Raji (cell line): ENCODE measurements around the gene LRIT1.

Experiments
- POLR2A ChIP-seq: IDR thresholded peaks from 2 replicates; pipeline ENCODE4 v1.6.1; 2011; ENCODE audit warnings: low read depth, low read length, control low read depth; ENCODE audit not compliant: insufficient read depth

The LRIT1 gene

DNA sequence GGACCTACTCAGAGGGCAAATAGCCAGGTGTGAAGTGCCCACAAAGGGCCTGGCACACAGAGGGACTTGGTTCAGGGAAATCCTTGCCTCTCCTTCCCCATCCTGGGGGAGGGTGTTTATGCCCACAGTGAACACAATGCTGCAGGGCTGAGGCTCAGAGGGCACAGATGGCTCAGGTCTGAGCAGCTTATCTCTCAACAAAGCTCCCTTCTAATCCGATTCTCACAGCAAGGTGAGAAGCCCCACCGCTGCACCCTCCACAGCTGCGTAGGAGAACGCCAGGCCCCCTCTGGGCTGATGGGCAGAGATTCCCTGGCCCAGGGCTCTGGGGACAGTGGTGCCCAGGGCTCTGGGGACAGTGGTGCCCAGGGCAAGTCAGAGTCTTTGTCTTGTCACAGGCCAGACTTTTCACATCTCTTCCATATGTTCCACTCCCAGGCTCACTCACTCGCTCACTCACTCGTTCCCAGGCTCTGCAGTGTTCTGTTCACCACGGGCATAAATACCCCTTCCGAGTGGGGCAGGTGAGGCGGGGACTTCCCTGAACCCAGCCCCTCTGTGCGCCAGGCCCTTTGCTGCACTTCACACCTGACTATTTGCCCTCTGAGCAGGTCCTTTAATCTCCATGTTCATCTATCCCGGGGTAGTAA is 55.7 kb downstream of the LRIT1 start:
- TF ChIP-seq POLR2A = no peak

DNA sequence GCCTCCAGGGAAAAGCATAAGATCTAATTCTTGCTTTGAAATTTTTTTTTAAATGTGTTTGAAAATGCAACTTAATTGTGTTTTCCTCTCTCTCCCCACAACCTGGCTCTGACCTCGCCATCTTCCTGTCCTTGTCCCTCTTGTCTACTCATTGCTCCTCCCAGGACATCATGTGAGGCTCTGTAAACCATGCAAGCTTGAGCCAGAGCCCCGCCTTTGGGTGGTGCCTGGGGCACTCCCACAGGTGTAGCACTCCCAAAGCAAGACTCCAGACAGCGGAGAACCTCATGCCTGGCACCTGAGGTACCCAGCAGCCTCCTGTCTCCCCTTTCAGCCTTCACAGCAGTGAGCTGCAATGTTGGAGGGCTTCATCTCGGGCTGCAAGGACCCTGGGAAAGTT is 56.8 kb downstream of the LRIT1 start:
- TF ChIP-seq POLR2A = no peak

DNA sequence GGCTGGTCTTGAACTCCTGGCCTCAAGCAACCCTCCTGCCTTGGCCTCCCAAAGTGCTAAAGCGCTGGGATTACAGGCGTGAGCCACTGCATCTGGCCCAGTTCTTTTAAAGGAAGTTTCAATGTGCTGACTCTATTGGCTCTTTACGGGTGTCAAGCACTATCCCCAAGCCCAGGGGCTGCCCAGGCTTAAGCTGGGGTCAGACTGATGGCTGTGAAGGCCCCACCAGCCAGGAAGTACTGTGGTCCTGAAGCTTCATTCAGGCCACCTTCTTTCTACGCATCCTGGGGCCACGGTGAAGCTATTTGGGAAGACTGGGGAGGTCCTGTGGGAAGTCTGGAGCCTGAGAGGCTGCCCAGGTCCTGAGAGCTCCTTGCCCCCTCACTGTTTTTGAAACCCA is 59.7 kb downstream of the LRIT1 start:
- TF ChIP-seq POLR2A = no peak
